Measurements from ENCODE around the gene KRT81. TPM values are rescaled to one million over a fixed set of nuclear protein-coding genes. Genes with fewer than 3 reads are reported as not detected.
A peak's percentile ranks its signal among the peaks of the same experiment; 100 is the strongest.

The KRT81 gene
- total and polyA plus RNA-seq, 2 donors (not counting 1 experiment from before 2014, with no cell fraction given) = not detected

DNA sequence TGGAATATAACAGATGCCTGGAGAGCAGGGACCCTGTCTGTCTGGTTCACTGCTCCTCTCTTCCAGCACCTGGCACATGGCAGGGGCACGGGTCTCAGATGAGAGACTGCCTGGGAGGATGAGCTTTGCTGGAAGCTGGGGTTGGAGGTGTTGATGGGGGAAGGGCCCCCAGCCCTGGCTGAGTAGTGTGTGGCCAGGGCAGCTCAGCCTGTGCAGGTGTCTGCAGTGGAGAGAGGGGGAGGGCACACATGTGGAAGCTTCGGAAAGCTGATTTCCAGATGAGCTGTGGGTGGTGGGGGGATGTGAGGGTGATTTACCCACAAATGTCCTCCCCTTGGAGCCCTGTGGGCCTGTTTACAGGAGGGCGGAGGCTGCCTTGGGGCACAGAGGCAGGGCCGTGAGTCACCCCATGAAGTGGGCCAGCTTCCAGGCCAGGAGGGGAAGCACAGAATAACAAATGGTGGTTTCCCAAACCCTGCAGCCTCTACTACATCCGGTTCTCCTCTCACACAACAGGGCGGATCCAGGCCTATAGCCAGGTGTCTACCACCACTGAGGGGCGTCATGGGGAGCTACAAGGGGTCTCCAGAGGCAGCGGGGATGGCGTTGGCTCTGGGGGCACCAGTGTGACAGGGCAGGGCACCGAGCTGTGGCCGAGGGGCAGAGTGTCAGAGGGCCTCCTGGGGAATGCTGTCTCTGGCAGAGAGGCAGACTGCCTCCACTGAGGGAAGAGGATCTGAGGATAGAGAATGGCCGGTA is 47.3 kb downstream of the KRT81 start:
- no peaks in the 10 kb centered on the region for H4K20me1 ChIP-seq (ENCODE audit: control insufficient read depth, insufficient read depth, low read length, poor library complexity, severe bottlenecking)
- H2AFZ ChIP-seq (ENCODE audit: insufficient read depth, low read depth, low read length, poor library complexity, severe bottlenecking) = no peak overlapping the region
- H3K27me3 ChIP-seq (replicated peaks in 1 of 4; ENCODE audit: control extremely low read depth in 1 of 4, control insufficient read depth in 3 of 4, insufficient read depth in 4 of 4, low read length in 3 of 4) = peaks cover 0 to 10% (median 0%) of the 10 kb centered on the region in 4 experiments
- no peak overlapping the region for H3K27ac ChIP-seq (ENCODE audit: low read length in 2 of 2)
- H3K4me1 ChIP-seq (ENCODE audit: control insufficient read depth in 2 of 2, insufficient read depth in 2 of 2, low read length in 2 of 2) = peaks cover 0 to 7% of the 10 kb centered on the region in 2 donors
- Mint-ChIP-seq H3K27ac (peak overlapping the region; percentile 12), H3K4me3 (no peak overlapping the region), H3K27me3 (peaks cover 30% of the 10 kb centered on the region), H3K4me1 (peaks cover 7% of the 10 kb centered on the region), H3K9me3 (ENCODE audit: insufficient read depth) (no peaks in the 10 kb centered on the region)
- WGBS (ENCODE audit: insufficient coverage) = 9% methylated on average over 12 of the region's 12 CpGs
- H3K9me3 ChIP-seq (ENCODE audit: control extremely low read depth in 1 of 3, control insufficient read depth in 2 of 3, insufficient read depth in 1 of 3, low read length in 2 of 3) = no peaks in the 10 kb centered on the region
- ATAC-seq (ENCODE audit: low read depth) (peak; percentile 77), DNase-seq (no peak)
- H3K79me2 ChIP-seq (ENCODE audit: control insufficient read depth, insufficient read depth, low read length) = no peaks in the 10 kb centered on the region
- ChIA-PET POLR2A (no interaction called here), CTCF (interaction anchor here (0.9 to 1.1 kb wide), 2 partner anchors 34 to 38 kb away, joined by 3 to 4 read pairs; no protein-coding TSS in a partner anchor)
- no peak for TF ChIP-seq EZH2 (IDR thresholded peaks at IDR 0.05; ENCODE audit: borderline replicate concordance, insufficient read depth, low read depth, low read length, poor library complexity, severe bottlenecking)
- TF ChIP-seq, protein P1, sequence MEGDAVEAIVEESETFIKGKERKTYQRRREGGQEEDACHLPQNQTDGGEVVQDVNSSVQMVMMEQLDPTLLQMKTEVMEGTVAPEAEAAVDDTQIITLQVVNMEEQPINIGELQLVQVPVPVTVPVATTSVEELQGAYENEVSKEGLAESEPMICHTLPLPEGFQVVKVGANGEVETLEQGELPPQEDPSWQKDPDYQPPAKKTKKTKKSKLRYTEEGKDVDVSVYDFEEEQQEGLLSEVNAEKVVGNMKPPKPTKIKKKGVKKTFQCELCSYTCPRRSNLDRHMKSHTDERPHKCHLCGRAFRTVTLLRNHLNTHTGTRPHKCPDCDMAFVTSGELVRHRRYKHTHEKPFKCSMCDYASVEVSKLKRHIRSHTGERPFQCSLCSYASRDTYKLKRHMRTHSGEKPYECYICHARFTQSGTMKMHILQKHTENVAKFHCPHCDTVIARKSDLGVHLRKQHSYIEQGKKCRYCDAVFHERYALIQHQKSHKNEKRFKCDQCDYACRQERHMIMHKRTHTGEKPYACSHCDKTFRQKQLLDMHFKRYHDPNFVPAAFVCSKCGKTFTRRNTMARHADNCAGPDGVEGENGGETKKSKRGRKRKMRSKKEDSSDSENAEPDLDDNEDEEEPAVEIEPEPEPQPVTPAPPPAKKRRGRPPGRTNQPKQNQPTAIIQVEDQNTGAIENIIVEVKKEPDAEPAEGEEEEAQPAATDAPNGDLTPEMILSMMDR (IDR thresholded peaks at IDR 0.05) = no peak
- intact Hi-C loops (cut with micrococcal nuclease) = no loop called here
- H3K36me3 ChIP-seq (replicated peaks in 1 of 2; ENCODE audit: control extremely low read depth in 1 of 2, control insufficient read depth in 1 of 2, extremely low read depth in 1 of 2, insufficient read depth in 2 of 2, low read length in 1 of 2) = no peaks in the 10 kb centered on the region
- no peak overlapping the region for H3K9ac ChIP-seq (ENCODE audit: low read length)
- H3K4me3 ChIP-seq (ENCODE audit: control extremely low read depth in 1 of 5, extremely low read depth in 1 of 5, insufficient read depth in 1 of 5, low read depth in 2 of 5, low read length in 4 of 5) = no peak overlapping the region
- H3K4me2 ChIP-seq (replicated peaks; ENCODE audit: low read depth, low read length, poor library complexity, severe bottlenecking) = no peak overlapping the region

GRCh38 chr12:52243259-52243855 is 48.0 kb downstream of the KRT81 start:
- Histone ChIP-seq H3K4me2 (replicated peaks; ENCODE audit: low read depth, low read length, poor library complexity, severe bottlenecking) (no peak overlapping the region), H3K27me3 (replicated peaks in 1 of 4; ENCODE audit: control extremely low read depth in 1 of 4, control insufficient read depth in 3 of 4, insufficient read depth in 4 of 4, low read length in 3 of 4) (peaks cover 0 to 6% (median 0%) of the 10 kb centered on the region in 4 experiments), H3K79me2 (ENCODE audit: control insufficient read depth, insufficient read depth, low read length) (no peaks in the 10 kb centered on the region), H3K36me3 (replicated peaks in 1 of 2; ENCODE audit: control extremely low read depth in 1 of 2, control insufficient read depth in 1 of 2, extremely low read depth in 1 of 2, insufficient read depth in 2 of 2, low read length in 1 of 2) (no peaks in the 10 kb centered on the region), H3K4me3 (ENCODE audit: control extremely low read depth in 1 of 5, extremely low read depth in 1 of 5, insufficient read depth in 1 of 5, low read depth in 2 of 5, low read length in 4 of 5) (no peak overlapping the region), H4K20me1 (ENCODE audit: control insufficient read depth, insufficient read depth, low read length, poor library complexity, severe bottlenecking) (no peaks in the 10 kb centered on the region), H3K4me1 (ENCODE audit: control insufficient read depth in 2 of 2, insufficient read depth in 2 of 2, low read length in 2 of 2) (peaks cover 0 to 7% of the 10 kb centered on the region in 2 donors), H3K9ac (ENCODE audit: low read length) (no peak overlapping the region), H3K9me3 (ENCODE audit: control extremely low read depth in 1 of 3, control insufficient read depth in 2 of 3, insufficient read depth in 1 of 3, low read length in 2 of 3) (no peaks in the 10 kb centered on the region), H3K27ac (ENCODE audit: low read length in 2 of 2) (no peak overlapping the region), H2AFZ (ENCODE audit: insufficient read depth, low read depth, low read length, poor library complexity, severe bottlenecking) (no peak overlapping the region)
- H3K4me3 Mint-ChIP-seq = no peak overlapping the region
- H3K4me1 Mint-ChIP-seq = peaks cover 7% of the 10 kb centered on the region
- no peaks in the 10 kb centered on the region for H3K9me3 Mint-ChIP-seq (ENCODE audit: insufficient read depth)
- CTCF ChIA-PET = interaction anchor here (0.9 to 1.1 kb wide), 2 partner anchors 35 to 39 kb away, joined by 3 to 4 read pairs; no protein-coding TSS in a partner anchor
- POLR2A ChIA-PET = no interaction called here
- H3K27me3 Mint-ChIP-seq = peaks cover 24% of the 10 kb centered on the region
- DNase-seq = no peak
- TF ChIP-seq, protein P1 (IDR thresholded peaks at IDR 0.05) = no peak
- TF ChIP-seq EZH2 (IDR thresholded peaks at IDR 0.05; ENCODE audit: borderline replicate concordance, insufficient read depth, low read depth, low read length, poor library complexity, severe bottlenecking) = no peak
- 81% methylated on average over 3 of the region's 5 CpGs for WGBS (ENCODE audit: insufficient coverage)
- intact Hi-C loops (cut with micrococcal nuclease) = no loop called here
- ATAC-seq (ENCODE audit: low read depth) = no peak
- no peak overlapping the region for H3K27ac Mint-ChIP-seq
